ENCODE data around the gene BTNL3. TPM values are rescaled to one million over a fixed set of nuclear protein-coding genes. Genes with fewer than 3 reads are reported as not detected.

BTNL3 gene
- total RNA-seq, 1 donor from 2014 or later = not detected

DNA sequence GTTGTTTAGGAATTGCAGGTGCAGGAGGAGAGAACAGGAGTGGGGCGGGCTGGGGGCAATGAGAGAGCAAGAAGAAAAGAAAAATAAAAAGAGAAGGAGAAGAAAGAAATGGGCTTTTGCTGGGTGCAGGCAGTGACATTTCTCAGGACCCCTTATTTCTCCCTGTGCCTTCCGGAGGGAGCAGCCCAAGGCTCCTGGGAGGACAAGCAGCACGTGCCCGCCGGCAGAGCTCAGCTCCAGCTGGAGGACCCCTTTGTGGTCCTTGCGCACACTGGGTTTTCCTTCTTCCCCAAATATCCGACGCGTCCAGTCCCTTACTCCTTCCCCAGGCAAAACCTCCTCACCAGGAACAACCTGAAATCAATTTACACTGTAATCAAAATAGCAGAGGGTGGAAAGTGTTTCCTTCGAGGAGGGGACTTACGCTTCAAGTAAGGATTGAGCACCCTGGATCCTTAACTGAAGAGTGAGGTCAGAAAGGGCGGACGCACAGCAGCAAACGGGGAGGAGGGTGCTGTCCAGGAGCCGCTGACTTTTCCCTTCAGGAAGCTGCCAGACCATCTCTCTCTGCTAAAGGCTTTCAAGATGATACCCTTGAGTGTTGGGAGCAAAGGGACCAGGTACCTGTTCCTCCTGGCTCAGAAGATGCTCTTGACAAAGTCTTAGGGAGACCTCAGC lies 53.5 kb downstream of the BTNL3 start:
- no peaks in the 10 kb centered on the region for H3K9me3 ChIP-seq
- no peaks in the 10 kb centered on the region for H3K4me1 ChIP-seq
- no peak overlapping the region for H3K27ac ChIP-seq
- H3K36me3 ChIP-seq = no peaks in the 10 kb centered on the region
- TF ChIP-seq, protein P1, sequence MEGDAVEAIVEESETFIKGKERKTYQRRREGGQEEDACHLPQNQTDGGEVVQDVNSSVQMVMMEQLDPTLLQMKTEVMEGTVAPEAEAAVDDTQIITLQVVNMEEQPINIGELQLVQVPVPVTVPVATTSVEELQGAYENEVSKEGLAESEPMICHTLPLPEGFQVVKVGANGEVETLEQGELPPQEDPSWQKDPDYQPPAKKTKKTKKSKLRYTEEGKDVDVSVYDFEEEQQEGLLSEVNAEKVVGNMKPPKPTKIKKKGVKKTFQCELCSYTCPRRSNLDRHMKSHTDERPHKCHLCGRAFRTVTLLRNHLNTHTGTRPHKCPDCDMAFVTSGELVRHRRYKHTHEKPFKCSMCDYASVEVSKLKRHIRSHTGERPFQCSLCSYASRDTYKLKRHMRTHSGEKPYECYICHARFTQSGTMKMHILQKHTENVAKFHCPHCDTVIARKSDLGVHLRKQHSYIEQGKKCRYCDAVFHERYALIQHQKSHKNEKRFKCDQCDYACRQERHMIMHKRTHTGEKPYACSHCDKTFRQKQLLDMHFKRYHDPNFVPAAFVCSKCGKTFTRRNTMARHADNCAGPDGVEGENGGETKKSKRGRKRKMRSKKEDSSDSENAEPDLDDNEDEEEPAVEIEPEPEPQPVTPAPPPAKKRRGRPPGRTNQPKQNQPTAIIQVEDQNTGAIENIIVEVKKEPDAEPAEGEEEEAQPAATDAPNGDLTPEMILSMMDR (IDR thresholded peaks at IDR 0.05) = no peak
- intact Hi-C loops (cut with DNase I) = no loop called here
- H3K27me3 ChIP-seq = no peaks in the 10 kb centered on the region
- peak in 1 of 2 donors; percentile 39 for DNase-seq (ENCODE audit: low spot score in 2 of 2)
- H3K4me3 ChIP-seq = no peak overlapping the region

DNA sequence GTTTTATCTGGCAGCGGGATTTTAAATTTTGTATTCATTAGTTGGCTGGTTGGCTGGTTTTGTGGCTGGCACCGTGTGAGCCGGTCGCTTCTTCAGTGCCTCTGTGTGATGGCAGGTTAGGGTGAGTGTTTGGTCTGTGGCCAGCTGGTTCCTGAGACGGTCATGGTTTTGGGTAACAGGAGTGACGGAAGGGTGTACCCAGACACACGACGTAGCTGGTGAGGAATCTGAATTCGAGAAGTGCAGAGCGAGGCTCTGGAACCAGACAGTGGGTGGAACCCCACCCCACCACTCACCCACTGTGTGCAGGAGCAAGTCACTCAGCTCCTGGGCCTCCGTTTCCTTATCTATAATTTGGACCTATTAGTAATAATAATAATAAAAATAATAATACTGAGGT lies 54.1 kb downstream of the BTNL3 start:
- Histone ChIP-seq H3K36me3 (no peaks in the 10 kb centered on the region), H3K4me1 (no peaks in the 10 kb centered on the region), H3K4me3 (no peak overlapping the region), H3K27ac (no peak overlapping the region), H3K9me3 (no peaks in the 10 kb centered on the region), H3K27me3 (no peaks in the 10 kb centered on the region)
- DNase-seq (ENCODE audit: low spot score in 2 of 2) = peak in 1 of 2 donors; percentile 44
- intact Hi-C loops (cut with DNase I) = no loop called here
- TF ChIP-seq, protein P1 (IDR thresholded peaks at IDR 0.05) = no peak

DNA sequence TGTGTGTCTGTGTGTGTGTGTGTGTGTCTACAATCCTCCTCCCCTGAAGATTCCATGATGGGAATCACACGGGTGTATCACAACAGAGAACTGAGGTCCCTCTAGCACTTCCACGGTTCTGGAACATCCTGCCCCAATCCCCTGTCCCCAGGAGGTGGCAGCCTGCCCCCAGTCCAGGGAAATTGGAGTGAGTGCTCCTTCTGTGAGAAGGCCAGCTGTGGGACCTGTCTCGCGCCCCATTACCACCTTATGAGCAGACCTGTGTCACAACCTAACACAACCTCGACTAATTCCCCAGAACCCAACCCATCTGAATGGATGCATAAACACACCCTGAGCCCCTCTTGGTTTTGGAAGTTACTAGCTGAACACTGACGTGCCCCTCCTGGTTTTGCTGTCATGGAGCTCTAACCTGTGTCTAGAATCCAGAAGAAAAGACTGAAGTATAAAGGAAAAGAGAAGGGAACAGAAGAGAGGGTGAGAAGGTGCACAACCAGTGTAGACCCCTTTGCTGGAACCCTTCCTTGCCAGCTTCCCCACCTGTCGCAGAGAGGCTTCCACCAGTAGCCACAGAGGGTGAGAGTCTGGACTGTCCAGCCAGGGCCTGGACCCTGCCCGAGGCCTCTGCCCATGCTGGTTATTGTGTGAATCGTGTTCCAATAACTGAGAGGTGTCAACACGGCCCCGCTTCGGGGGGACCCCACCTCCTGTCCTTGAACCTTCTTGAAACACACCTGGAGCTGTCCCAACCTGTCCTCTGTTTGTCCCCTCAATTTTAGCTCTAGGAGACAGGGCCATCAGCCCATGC lies 54.8 kb downstream of the BTNL3 start:
- no peaks in the 10 kb centered on the region for H3K4me1 ChIP-seq
- TF ChIP-seq, protein P1 (IDR thresholded peaks at IDR 0.05) = no peak
- H3K9me3 ChIP-seq = no peaks in the 10 kb centered on the region
- H3K36me3 ChIP-seq = no peaks in the 10 kb centered on the region
- DNase-seq (ENCODE audit: low spot score in 2 of 2) = peak in 1 of 2 donors; percentile 57
- intact Hi-C loops (cut with DNase I) = no loop called here
- H3K4me3 ChIP-seq = no peak overlapping the region
- no peaks in the 10 kb centered on the region for H3K27me3 ChIP-seq
- H3K27ac ChIP-seq = no peak overlapping the region

DNA sequence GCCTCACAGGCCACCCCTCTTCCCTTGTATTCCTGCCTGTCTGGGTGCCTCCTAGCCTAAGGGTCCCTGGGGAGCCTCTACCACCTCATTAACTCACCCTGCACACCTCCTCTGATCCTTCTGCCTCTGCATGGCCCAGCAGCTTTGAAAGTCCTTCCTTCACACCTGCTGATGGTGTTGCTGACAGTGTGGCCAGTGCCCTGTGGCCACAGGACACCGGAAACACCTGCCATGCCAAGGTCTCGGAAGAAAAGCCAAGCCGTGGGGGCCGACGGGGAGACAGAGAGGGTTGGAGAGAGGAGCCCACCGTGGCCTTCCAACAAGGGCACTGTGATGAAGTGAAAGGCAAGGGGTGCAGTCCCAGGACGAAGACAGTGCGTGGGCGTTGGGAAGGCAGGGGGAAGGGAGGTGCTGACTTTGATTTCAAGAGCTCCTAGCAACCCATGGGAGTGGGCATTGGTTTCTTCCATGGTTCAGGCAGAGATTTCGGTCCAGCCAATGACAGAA lies 55.5 kb downstream of the BTNL3 start:
- Histone ChIP-seq H3K4me1 (no peaks in the 10 kb centered on the region), H3K27me3 (no peaks in the 10 kb centered on the region), H3K4me3 (no peak overlapping the region), H3K27ac (no peak overlapping the region), H3K9me3 (no peaks in the 10 kb centered on the region), H3K36me3 (no peaks in the 10 kb centered on the region)
- peak in 1 of 2 donors; percentile 43 for DNase-seq (ENCODE audit: low spot score in 2 of 2)
- intact Hi-C loops (cut with DNase I) = no loop called here
- TF ChIP-seq, protein P1 (IDR thresholded peaks at IDR 0.05) = no peak

DNA sequence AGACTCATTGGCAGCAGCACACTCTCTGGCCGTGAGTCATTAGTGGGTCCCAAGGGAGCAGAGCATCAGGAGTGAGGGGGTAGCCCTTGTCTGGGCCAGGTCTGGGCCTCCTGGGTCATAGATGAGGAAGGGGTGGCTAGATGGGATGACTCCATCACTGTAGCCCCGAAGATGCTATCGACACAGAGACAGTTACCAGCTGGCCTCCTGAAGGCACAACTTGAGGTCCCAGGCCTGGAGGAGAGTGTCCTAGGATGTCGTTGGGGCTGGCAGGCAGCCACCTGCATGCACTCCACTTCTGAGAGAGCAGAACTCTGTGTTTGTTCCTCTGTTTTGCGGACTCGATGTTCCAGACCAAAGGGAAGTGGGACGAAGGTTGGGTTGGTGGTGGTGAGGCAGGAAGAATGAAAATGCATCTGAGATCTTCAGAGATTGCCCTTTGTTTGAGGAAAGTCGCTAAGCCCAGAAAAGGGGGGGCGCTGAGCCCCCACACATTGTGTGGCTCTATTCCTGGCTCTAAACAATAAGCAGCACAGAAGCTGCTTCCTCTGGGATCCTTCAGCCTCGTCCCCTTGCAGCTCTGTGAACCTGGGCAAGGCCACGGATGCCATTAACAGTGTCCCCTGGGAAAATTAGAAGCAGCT lies 56.1 kb downstream of the BTNL3 start:
- Histone ChIP-seq H3K27me3 (no peaks in the 10 kb centered on the region), H3K27ac (no peak overlapping the region), H3K4me3 (no peak overlapping the region), H3K9me3 (no peaks in the 10 kb centered on the region), H3K4me1 (no peaks in the 10 kb centered on the region), H3K36me3 (no peaks in the 10 kb centered on the region)
- peak in 1 of 2 donors; percentile 58 for DNase-seq (ENCODE audit: low spot score in 2 of 2)
- intact Hi-C loops (cut with DNase I) = no loop called here
- TF ChIP-seq, protein P1 (IDR thresholded peaks at IDR 0.05) = no peak
